IPS DF 19.7 (cell line): ENCODE results near the gene PIK3CA.
"Not testable (repeated sequence)": the region's sequence is repeated elsewhere in the genome, so short reads cannot be mapped to it uniquely, and the experiment has no call there.

Experiments used
- DNase-seq: peaks from one replicate; pipeline ENCODE4 v3.0.0-alpha.2; 2013; ENCODE audit warnings: low read depth, low spot score

The PIK3CA gene

GRCh38 chr3:179196700-179197099, 48.5 kb downstream of the PIK3CA start:
- DNase-seq, result no peak

- DNase-seq, result no peak
Observed at GRCh38 chr3:179200790-179201189, 52.6 kb downstream of the PIK3CA start.

GRCh38 chr3:179215550-179215949, 67.4 kb downstream of the PIK3CA start:
- DNase-seq, result not testable (repeated sequence)

- not testable (repeated sequence) for DNase-seq
Observed at GRCh38 chr3:179218213-179218612, 70.1 kb downstream of the PIK3CA start.

- no peak for DNase-seq
Observed at GRCh38 chr3:179223548-179223947, 75.4 kb downstream of the PIK3CA start.

GRCh38 chr3:179224584-179224983, 76.4 kb downstream of the PIK3CA start:
- no peak for DNase-seq

GRCh38 chr3:179227349-179227748, 79.2 kb downstream of the PIK3CA start:
- no peak for DNase-seq

GRCh38 chr3:179229177-179229576, 81.0 kb downstream of the PIK3CA start:
- DNase-seq, result no peak

GRCh38 chr3:179233043-179233442, 84.9 kb downstream of the PIK3CA start:
- no peak for DNase-seq

- DNase-seq, result no peak
Observed at GRCh38 chr3:179234199-179234598, 86.0 kb downstream of the PIK3CA start.

GRCh38 chr3:179236669-179237301, 88.6 kb downstream of the PIK3CA start:
- no peak for DNase-seq

GRCh38 chr3:179240299-179240698, 92.1 kb downstream of the PIK3CA start:
- not testable (repeated sequence) for DNase-seq

GRCh38 chr3:179242859-179243258, 94.7 kb downstream of the PIK3CA start:
- DNase-seq, result not testable (repeated sequence)

- no peak for DNase-seq
Observed at GRCh38 chr3:179244878-179245277, 96.7 kb downstream of the PIK3CA start.

- no peak for DNase-seq
Observed at GRCh38 chr3:179247289-179248015, 99.3 kb downstream of the PIK3CA start.

- no peak for DNase-seq
Observed at GRCh38 chr3:179250803-179251476, 102.8 kb downstream of the PIK3CA start, which contains the start of gene KCNMB3. TSS of gene KCNMB3 (minus strand) at chr3:179251114. CDS start at chr3:179250990, 124 bp downstream.

- DNase-seq, result no peak
Observed at GRCh38 chr3:179256813-179257212, 108.7 kb downstream of the PIK3CA start.

- not testable (repeated sequence) for DNase-seq
Observed at GRCh38 chr3:179257742-179258141, 109.6 kb downstream of the PIK3CA start.

GRCh38 chr3:179258820-179259219, 110.7 kb downstream of the PIK3CA start:
- no peak for DNase-seq

GRCh38 chr3:179259959-179260756, 112.0 kb downstream of the PIK3CA start:
- DNase-seq, result not testable (repeated sequence)

GRCh38 chr3:179260949-179261765, 113.0 kb downstream of the PIK3CA start:
- DNase-seq, result no peak
